ENCODE measurements around the gene GIT1. TPM values are rescaled to one million over a fixed set of nuclear protein-coding genes. Genes with fewer than 3 reads are reported as not detected.

Gene GIT1
- total and polyA plus RNA-seq, 2 experiments from 2014 or later = 15.9 to 60.9 TPM

- peaks cover under 1% of the 10 kb centered on the region; the same call in 2 of the 3 replicates for H3K36me3 Mint-ChIP-seq (ENCODE audit: low read depth)
- ATAC-seq (peak; percentile 1; the same call in 2 of the 3 replicates), DNase-seq (ENCODE audit: low spot score) (peak; percentile 63)
- Histone ChIP-seq H3K27ac (ENCODE audit: low read depth) (no peak overlapping the region), H3K4me2 (peak overlapping the region; percentile 99), H3K9me2 (ENCODE audit: insufficient read depth) (no peaks in the 10 kb centered on the region), H3K27me3 (ENCODE audit: insufficient read depth) (peaks cover 12% of the 10 kb centered on the region), H3K4me1 (ENCODE audit: insufficient read depth) (peaks cover 42% of the 10 kb centered on the region), H4K20me1 (replicated peaks; ENCODE audit: insufficient read depth) (peaks cover 17% of the 10 kb centered on the region), H3K36me3 (ENCODE audit: insufficient read depth) (no peaks in the 10 kb centered on the region), H3F3A (replicated peaks; ENCODE audit: low read depth) (peaks cover 17% of the 10 kb centered on the region), H3K79me2 (replicated peaks; ENCODE audit: insufficient read depth) (peaks cover 44% of the 10 kb centered on the region), H3K4me3 (peak overlapping the region; percentile 82), H2AFZ (no peak overlapping the region)
- no peaks in the 10 kb centered on the region for H3K9me3 Mint-ChIP-seq
- H3K27me3 Mint-ChIP-seq (ENCODE audit: insufficient read depth, low read depth, poor library complexity) = peaks cover 28% of the 10 kb centered on the region
- peaks cover 50% of the 10 kb centered on the region for H3K4me1 Mint-ChIP-seq
- H3K27ac Mint-ChIP-seq = no peak overlapping the region
- peak overlapping the region; percentile 81 for H3K4me3 Mint-ChIP-seq
- no peak for TF ChIP-seq ZNF114 (CRISPR knock-in tag; IDR thresholded peaks at IDR 0.05)
- peak; percentile 33 for TF ChIP-seq EZH2 (IDR thresholded peaks at IDR 0.05; ENCODE audit: low read depth, unreplicated experiment)
Observed at GRCh38 chr17:29588562-29589411, 661 bp downstream of the GIT1 start.

- peak overlapping the region; percentile 81 for H3K4me3 Mint-ChIP-seq
- peaks cover 51% of the 10 kb centered on the region for H3K4me1 Mint-ChIP-seq
- no peak for TF ChIP-seq POLR2AphosphoS5 (IDR thresholded peaks at IDR 0.05; ENCODE audit: low read depth)
- TF ChIP-seq STAT1 (IDR thresholded peaks at IDR 0.05; ENCODE audit: unreplicated experiment) = no peak
- no peak for TF ChIP-seq CTCF (conservative IDR thresholded peaks at IDR 0.05; ENCODE audit: low read depth in 2 of 2)
- TF ChIP-seq, protein P1, sequence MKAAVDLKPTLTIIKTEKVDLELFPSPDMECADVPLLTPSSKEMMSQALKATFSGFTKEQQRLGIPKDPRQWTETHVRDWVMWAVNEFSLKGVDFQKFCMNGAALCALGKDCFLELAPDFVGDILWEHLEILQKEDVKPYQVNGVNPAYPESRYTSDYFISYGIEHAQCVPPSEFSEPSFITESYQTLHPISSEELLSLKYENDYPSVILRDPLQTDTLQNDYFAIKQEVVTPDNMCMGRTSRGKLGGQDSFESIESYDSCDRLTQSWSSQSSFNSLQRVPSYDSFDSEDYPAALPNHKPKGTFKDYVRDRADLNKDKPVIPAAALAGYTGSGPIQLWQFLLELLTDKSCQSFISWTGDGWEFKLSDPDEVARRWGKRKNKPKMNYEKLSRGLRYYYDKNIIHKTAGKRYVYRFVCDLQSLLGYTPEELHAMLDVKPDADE (IDR thresholded peaks at IDR 0.05) = no peak
- TF ChIP-seq JUNB (IDR thresholded peaks at IDR 0.05; ENCODE audit: unreplicated experiment) = no peak
- TF ChIP-seq EZH2 (IDR thresholded peaks at IDR 0.05; ENCODE audit: low read depth, unreplicated experiment) = no peak
- no peak for TF ChIP-seq CREB1 (CRISPR knock-in tag; IDR thresholded peaks at IDR 0.05; ENCODE audit: low read depth)
- TF ChIP-seq ZNF114 (CRISPR knock-in tag; IDR thresholded peaks at IDR 0.05) = no peak
- TF ChIP-seq, protein P2, sequence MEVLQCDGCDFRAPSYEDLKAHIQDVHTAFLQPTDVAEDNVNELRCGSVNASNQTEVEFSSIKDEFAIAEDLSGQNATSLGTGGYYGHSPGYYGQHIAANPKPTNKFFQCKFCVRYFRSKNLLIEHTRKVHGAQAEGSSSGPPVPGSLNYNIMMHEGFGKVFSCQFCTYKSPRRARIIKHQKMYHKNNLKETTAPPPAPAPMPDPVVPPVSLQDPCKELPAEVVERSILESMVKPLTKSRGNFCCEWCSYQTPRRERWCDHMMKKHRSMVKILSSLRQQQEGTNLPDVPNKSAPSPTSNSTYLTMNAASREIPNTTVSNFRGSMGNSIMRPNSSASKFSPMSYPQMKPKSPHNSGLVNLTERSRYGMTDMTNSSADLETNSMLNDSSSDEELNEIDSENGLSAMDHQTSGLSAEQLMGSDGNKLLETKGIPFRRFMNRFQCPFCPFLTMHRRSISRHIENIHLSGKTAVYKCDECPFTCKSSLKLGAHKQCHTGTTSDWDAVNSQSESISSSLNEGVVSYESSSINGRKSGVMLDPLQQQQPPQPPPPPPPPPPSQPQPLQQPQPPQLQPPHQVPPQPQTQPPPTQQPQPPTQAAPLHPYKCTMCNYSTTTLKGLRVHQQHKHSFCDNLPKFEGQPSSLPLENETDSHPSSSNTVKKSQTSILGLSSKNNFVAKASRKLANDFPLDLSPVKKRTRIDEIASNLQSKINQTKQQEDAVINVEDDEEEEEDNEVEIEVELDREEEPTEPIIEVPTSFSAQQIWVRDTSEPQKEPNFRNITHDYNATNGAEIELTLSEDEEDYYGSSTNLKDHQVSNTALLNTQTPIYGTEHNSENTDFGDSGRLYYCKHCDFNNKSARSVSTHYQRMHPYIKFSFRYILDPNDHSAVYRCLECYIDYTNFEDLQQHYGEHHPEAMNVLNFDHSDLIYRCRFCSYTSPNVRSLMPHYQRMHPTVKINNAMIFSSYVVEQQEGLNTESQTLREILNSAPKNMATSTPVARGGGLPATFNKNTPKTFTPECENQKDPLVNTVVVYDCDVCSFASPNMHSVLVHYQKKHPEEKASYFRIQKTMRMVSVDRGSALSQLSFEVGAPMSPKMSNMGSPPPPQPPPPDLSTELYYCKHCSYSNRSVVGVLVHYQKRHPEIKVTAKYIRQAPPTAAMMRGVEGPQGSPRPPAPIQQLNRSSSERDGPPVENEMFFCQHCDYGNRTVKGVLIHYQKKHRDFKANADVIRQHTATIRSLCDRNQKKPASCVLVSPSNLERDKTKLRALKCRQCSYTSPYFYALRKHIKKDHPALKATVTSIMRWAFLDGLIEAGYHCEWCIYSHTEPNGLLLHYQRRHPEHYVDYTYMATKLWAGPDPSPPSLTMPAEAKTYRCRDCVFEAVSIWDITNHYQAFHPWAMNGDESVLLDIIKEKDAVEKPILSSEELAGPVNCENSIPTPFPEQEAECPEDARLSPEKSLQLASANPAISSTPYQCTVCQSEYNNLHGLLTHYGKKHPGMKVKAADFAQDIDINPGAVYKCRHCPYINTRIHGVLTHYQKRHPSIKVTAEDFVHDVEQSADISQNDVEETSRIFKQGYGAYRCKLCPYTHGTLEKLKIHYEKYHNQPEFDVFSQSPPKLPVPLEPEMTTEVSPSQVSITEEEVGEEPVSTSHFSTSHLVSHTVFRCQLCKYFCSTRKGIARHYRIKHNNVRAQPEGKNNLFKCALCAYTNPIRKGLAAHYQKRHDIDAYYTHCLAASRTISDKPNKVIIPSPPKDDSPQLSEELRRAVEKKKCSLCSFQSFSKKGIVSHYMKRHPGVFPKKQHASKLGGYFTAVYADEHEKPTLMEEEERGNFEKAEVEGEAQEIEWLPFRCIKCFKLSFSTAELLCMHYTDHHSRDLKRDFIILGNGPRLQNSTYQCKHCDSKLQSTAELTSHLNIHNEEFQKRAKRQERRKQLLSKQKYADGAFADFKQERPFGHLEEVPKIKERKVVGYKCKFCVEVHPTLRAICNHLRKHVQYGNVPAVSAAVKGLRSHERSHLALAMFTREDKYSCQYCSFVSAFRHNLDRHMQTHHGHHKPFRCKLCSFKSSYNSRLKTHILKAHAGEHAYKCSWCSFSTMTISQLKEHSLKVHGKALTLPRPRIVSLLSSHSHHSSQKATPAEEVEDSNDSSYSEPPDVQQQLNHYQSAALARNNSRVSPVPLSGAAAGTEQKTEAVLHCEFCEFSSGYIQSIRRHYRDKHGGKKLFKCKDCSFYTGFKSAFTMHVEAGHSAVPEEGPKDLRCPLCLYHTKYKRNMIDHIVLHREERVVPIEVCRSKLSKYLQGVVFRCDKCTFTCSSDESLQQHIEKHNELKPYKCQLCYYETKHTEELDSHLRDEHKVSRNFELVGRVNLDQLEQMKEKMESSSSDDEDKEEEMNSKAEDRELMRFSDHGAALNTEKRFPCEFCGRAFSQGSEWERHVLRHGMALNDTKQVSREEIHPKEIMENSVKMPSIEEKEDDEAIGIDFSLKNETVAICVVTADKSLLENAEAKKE (CRISPR knock-in tag; IDR thresholded peaks at IDR 0.05) = no peak
- no peak for TF ChIP-seq ZNF331 (CRISPR knock-in tag; IDR thresholded peaks at IDR 0.05; ENCODE audit: low read depth)
- Histone ChIP-seq H3K9me2 (ENCODE audit: insufficient read depth) (no peaks in the 10 kb centered on the region), H3K27ac (ENCODE audit: low read depth) (no peak overlapping the region), H3K79me2 (replicated peaks; ENCODE audit: insufficient read depth) (peaks cover 44% of the 10 kb centered on the region), H3K36me3 (ENCODE audit: insufficient read depth) (no peaks in the 10 kb centered on the region), H3K4me1 (ENCODE audit: insufficient read depth) (peaks cover 43% of the 10 kb centered on the region), H3K4me2 (peak overlapping the region; percentile 99), H3F3A (replicated peaks; ENCODE audit: low read depth) (peaks cover 17% of the 10 kb centered on the region), H2AFZ (no peak overlapping the region), H3K4me3 (peak overlapping the region; percentile 82), H4K20me1 (replicated peaks; ENCODE audit: insufficient read depth) (peaks cover 17% of the 10 kb centered on the region), H3K27me3 (ENCODE audit: insufficient read depth) (peaks cover 12% of the 10 kb centered on the region)
- peaks cover 28% of the 10 kb centered on the region for H3K27me3 Mint-ChIP-seq (ENCODE audit: insufficient read depth, low read depth, poor library complexity)
- ATAC-seq = no peak
- H3K27ac Mint-ChIP-seq = no peak overlapping the region
- peaks cover 8% of the 10 kb centered on the region for H3K36me3 Mint-ChIP-seq (ENCODE audit: low read depth)
- no peak for DNase-seq (ENCODE audit: low spot score)
- H3K9me3 Mint-ChIP-seq = no peaks in the 10 kb centered on the region
Observed at GRCh38 chr17:29588017-29588561, 1.4 kb downstream of the GIT1 start.

Data from GM23338 (cell line).